GM19395 (cell line): ENCODE results near the gene LSM5.

ENCODE experiments used
- ATAC-seq: cut with Tn5 transposase; IDR thresholded peaks from one replicate; pipeline ENCODE4 v1.9.1; 2021; ENCODE audit warnings: mild to moderate bottlenecking, moderate library complexity; ENCODE audit not compliant: unreplicated experiment

Gene LSM5

GRCh38 chr7:32462977-32463376 is 27.2 kb downstream of the LSM5 start:
- no peak for ATAC-seq

DNA sequence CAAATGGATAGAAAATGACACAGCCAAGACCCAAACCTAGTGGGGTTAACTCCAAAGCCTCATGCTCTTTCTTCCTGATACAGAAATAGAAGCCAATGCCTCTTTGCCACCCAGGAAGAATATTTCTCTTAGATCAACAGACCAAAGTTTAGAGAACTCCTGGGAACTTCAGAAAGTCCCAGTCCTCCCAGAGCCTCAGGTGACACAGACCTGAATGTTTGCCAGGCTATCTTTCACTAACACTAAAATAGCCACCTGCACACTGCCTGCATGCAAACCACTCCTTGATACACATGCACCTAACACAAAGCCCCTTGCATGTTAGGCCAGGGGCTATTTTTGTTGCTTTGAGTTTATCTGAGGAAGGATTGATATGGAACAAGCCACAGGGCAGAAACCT is 27.7 kb downstream of the LSM5 start:
- ATAC-seq, result no peak

DNA sequence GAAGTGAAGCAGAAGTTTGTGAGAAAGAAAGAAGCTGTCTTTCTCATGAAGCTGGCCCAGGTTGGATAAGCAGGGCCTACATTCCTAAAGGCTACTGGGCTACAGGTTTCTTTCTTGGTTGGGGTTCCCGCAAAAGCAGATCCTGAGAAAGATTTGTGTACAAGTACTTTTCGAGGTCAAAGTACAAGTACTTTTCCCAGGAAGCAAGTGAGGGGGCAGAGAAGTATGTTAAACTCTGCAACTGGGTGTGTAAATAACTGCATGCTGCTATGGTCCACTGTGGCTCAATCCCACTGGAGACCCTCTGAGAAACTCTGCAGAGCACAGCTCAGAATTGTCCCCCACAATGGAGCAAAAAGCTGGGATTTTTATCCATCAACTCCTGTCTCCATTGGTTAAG is 28.7 kb downstream of the LSM5 start:
- ATAC-seq, result no peak

DNA sequence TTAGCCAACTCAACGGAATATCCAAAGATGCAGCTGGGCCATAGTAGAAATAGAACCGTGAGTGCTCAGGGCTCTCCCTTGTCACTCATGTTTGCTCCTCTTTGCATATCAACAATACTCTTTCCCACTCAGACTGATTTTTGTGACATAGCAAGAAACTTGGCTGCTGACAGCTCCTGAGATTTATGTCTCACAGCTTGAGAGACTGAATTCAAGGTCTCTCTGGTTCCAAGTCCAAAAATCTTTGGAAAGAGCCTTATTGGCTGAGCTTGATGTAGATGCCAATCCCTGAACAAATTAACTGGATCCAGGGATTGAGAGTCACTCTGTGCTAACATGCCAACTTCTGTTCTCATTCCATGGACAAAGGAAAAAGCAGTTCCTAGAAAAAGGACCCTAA is 30.4 kb downstream of the LSM5 start:
- ATAC-seq, result no peak

- no peak for ATAC-seq
Measured at GRCh38 chr7:32458025-32458424, 32.2 kb downstream of the LSM5 start.

- no peak for ATAC-seq
Measured at GRCh38 chr7:32453341-32454011, 36.7 kb downstream of the LSM5 start.

DNA sequence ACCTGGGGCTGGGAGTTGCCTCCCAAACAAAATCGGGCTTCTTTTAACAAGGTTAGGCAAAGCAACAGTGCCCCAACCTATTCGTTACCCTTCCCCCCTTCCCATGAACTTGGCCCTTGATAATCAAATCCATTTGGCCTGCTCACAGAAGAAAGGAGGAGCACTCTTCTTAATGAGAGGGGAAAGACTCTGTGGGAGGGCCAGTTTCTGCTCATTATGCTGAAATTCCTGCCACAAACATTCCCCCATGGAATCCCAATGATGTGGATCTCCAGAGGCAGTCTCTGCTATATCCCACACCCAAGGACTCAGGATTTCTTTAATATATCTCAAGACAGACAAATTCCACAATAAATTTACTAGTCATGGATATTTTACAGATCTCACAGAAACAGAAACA is 43.0 kb downstream of the LSM5 start:
- no peak for ATAC-seq

DNA sequence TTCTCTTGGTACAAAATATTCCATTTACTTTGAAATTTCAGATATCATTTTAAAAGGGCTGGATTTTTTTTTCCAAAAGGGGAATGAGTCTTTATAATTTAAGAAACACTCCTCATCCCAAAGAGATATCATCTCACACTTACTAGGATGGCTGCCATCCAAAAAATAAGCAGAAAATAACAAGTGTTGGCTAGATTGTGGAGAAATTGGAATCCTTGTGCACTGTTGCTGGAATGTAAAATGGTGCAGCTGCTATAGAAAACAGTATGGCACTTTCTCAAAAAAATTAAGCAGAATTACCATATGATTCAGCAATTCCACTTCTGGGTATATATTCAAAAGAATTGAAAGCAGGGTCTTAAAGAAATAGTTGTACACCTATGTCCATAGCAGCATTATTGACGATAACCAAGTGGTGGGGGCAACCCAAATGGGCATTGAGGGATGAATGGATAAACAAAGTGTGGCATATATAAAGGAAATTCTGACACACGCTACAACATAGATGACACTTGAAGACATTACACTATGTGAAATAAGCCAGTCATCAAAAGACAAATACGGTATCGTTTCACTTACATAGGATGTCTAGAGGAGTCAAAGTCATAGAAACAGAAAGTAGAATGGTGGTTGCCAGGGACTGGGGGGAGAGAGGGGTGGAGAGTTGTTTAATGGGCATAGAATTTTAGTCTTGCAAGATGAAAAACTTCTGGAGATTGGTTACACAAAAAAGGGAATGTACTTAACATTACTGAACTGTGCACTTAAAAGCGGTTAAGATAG is 53.8 kb downstream of the LSM5 start:
- ATAC-seq, result no peak
